Right kidney (tissue), 1 donor: ENCODE measurements around the gene DDRGK1.
"Not testable (repeated sequence)": the region's sequence is repeated elsewhere in the genome, so short reads cannot be mapped to it uniquely, and the experiment has no call there.

ENCODE experiments used
- DNase-seq: peaks from one replicate; pipeline ENCODE4 v3.0.0-alpha.2; 2016

The DDRGK1 gene

DNA sequence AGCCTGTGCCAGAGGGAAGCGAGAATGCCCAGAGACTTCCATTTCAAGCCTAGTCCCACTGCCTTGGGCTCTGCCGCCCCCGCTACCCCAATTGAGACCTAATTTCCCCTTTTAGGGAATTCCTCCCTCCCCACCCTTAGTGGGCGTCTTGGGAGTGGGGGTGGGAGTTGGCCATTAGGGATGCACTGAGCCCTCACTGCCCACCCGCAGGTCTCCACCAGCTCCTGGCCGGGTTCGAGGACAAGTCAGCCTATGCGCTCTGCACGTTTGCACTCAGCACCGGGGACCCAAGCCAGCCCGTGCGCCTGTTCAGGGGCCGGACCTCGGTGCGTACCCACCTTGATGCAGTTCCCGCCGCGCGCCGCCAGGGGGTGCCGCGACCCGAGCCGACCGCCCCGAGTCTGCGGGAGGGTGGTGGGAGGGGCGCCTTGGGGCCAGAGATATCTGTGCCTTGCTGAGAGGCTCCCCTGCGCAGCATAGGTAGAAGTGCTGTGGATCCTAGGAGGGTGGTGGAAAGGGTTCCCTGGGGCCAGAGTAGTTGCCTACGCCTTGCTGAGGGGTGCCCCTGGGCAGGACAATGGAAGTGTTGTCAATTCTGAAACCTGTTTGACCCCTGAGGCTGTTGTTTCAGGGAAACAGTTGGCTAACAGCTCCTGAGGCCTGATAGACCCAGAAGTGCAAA is 14.0 kb upstream of the DDRGK1 start:
- DNase-seq: peak; percentile 58

DNA sequence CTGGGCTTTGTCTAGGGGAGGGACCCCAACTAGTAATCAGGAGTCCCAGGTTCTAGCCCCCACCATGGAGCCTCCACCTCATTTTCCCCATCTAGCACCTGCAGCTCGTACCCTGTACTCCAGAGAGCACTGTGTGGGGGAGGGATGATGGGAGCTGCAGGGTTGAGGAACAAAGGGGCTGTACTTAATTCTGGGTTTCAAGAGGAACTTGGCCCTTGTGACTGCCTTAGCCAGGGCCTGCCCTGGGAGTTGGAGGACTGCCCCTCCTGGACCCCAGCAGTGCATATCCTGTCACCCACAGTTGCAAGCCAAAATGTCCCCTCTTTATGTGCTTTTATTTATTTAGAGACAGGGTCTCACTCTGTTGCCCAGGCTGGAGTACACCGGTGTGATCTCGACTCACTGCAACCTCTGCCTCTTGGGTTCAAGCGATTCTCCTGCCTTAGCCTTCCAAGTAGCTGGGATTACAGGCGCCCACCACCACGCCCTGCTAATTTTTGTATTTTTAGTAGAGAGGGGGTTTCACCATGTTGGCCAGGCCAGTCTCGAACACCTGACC is 11.0 kb upstream of the DDRGK1 start:
- DNase-seq: not testable (repeated sequence)

- DNase-seq: no peak
These were observed 8.7 kb upstream of the DDRGK1 start for GRCh38 chr20:3213226-3213625.

DNA sequence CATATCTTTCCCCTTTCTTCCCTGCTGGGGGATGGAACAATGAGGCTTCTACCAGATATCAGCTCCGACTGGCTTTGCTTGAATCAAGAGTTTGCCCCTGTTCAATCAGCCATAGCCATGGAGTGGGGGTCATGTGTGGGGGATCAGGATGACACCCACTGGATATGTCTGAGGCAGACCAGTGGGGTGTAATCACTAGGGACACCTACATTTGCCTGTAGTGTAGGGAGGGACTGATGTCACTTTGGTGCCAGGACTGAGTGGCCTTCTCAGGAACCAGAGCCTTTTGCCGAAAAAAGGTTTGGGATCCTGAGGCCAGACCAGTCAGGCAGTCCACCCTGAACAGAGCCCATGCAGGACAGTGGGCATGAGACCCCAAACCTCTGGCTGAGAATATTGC is 5.9 kb upstream of the DDRGK1 start:
- DNase-seq: no peak

DNA sequence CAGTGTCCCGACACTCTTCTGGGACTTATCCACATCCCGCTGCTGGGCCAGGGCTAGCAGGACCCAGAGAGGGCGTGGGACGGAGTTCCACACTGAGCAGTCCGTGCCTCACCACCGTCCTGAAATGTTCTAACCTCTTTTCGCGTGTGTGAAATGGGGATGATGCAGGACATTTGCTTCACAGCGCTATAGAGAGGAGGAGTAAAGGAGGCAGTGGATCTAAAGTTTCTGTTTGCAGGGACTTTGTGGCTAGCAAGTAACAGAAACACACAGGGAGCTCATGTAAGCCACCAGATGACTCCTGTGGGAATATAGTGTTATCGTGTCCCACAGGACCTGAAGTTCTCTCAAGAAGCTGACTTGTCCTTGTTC is 5.5 kb upstream of the DDRGK1 start:
- no peak for DNase-seq

GRCh38 chr20:3209257-3209945 is 4.9 kb upstream of the DDRGK1 start, which contains the start of gene ITPA:
ITPA (plus strand) TSS chr20:3209498; CDS start chr20:3209552, 54 bp downstream.
- peak; percentile 77 for DNase-seq

DNA sequence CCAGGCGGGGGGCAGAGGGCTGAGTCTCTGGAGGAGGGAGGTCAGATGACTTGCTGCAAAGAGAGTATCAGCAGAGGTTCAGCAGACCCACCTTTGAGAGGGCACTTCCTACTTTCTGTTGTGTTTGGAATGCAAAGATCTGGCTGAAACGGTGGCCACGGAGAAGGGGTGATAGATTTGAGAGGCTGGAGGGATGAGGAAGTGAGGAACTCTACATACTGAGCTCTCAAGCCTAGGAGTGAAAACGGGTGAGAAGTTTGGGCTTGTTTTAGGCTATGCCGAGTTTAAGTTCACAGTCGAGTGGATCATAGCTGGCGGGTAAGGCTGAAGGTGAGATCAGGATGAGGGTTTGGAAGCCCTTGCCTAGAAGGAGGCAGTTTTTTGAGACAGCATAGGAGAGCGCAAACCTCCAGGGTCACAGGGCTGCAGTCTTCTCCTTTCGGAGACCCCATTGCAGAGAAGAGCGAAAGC is 4.3 kb upstream of the DDRGK1 start:
- DNase-seq: no peak

GRCh38 chr20:3203315-3204123 is 963 bp downstream of the DDRGK1 start:
- DNase-seq: no peak

DNA sequence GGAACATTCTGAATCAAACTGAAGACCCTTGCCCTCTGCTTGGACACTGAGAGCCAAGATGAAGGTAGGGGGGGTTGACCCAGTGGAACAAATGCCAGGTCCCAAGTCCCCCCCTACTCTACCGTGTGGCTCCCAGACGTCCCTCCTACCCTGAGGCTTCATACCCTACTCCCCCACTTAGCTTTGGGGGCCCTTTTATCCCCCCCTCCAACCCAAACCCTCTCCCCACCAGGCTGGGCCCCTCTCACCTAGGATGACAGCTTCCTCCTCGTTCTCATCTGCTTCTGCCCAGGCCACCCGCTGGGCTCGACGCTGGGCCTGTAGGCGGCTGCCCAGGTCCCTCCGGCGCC is 1.5 kb downstream of the DDRGK1 start:
- no peak for DNase-seq

DNA sequence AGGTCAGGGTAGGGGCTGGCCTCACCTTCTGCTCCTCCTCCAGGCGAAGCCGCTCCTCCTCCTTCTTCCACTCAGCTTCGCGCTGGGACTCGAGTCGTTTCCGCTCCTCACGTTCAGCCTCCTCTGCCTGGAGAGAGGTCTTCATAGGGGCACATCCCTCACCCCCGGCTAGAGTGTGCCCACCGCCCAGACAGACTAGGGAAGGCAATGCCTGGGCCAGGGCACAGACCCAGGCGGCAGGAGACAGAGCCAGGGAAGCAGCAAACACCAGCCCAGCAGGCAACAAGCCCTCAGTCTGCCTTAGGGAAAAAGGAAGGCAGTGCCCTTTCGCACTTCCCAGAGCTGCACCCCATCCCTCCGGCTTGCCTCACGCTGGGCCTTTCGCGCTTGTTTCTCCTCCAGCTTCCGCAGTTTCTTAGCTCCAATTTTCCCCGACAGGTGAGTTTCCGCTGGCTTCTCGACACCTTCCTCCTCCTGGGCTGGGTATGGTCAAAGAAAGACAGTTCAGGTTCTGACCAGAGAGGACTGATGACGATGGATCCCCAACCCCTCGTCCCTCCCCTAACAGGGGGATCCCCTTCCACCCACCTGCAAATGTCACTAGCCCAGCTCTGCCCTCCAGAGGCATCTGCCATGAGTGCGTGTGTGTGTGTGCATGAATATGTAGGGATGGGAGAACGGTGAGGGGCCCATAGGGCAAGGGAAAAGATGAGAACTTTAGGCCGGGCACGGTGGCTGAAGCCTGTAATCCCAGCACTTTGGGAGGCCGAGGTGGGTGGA is 4.3 kb downstream of the DDRGK1 start:
- no peak for DNase-seq

GRCh38 chr20:3199206-3199605 is 5.3 kb downstream of the DDRGK1 start:
- DNase-seq: no peak

DNA sequence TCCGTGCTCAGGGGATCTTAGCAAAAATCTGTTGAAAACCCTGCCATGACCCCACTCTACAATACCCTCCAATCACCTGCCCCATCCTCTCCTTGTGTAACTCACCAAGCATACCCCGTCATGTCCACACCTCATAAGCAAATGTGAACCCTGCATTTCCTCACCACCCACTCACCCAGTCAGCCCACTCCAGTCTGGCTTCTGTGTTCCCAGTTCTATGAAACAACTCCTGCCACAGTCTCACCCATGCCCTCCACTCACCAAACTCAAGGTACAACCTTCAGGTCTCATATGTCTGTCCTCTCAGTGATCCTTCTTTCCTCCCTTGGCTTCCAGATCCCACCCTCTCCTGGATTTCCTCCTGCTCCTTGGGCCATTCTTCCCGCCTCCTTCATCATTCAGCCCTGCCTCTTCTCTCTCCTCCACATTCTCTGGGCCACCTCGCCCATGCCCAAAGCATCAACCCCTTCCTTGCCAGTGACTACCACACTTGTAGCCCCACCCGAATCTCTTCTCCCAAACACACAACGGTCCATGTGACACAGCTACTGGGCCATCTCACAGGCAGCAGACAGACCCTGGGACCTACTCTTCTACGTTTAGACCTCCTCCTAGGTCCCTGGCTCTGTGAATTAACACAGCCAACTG is 8.8 kb downstream of the DDRGK1 start:
- no peak for DNase-seq

DNA sequence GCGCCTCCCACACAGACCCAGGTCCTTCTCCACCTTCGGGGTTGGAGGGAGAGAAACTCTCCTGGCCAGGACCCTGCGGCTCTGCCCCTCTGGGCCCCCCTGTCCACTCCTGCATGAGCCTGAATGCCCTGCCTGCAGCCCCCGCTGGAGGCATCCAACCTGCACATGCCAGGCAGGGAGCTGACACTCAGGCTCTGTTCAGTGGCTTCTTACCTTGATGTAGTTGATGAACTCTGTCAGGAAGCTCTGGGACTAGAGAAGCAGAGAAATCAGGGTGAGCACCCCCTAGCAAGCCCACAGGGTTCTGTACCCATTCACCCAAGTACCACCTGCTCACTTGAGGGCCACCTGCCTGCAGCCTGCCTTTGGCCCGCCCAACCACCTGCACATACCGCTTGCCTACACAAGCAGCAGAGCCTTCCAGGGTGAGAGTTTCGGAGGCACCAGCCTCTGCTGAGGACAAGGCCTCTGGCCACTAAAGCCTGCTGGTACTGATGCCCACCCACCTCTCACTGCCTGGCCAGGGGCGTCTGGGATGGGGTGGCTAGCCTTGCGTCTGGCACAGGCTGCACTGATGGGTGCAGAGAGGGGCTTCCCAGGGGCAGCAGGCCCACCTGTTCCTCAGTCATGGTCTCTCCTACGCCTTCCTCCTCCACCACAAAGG is 9.7 kb downstream of the DDRGK1 start:
- no peak for DNase-seq

GRCh38 chr20:3193806-3194616 is 10.5 kb downstream of the DDRGK1 start:
- DNase-seq: no peak

DNA sequence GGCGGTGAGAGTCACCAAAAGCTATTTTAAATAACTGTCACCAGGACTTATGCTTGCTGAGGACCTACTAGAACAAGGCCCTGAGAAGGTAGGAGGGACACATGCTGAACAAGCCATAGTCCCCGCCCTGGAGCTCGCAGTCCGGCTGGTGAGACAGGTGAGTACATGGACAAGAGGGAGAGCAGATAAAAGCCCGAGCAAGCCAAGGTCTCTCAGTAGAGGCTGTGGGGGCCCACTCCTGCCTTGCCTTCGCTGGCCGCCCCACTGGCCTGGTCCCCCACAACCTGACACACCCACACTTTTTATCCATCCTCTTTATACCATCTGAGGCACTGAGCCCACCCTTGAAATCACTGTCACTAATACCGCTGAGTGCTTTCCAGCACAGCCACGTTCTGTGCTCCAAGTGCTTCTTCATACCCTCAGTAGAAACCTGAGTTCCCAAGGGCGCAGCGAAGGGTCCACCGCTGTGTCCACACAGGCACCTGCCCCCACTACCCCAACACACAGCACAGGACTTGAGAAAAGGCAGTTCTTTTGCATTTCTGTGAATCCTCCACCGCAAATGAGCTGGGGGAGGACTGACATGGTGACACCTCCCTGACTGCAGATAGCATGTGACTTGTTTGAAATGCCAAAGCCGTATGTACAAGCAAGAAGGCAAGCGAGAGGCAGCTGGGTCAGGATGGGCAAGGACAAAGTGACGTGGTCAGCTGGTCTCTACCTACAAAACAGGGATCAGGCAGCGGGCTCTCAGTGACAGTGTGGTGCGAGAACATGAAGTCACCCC is 12.1 kb downstream of the DDRGK1 start:
- DNase-seq: no peak

GRCh38 chr20:3190681-3191111 is 13.8 kb downstream of the DDRGK1 start:
- DNase-seq: no peak

DNA sequence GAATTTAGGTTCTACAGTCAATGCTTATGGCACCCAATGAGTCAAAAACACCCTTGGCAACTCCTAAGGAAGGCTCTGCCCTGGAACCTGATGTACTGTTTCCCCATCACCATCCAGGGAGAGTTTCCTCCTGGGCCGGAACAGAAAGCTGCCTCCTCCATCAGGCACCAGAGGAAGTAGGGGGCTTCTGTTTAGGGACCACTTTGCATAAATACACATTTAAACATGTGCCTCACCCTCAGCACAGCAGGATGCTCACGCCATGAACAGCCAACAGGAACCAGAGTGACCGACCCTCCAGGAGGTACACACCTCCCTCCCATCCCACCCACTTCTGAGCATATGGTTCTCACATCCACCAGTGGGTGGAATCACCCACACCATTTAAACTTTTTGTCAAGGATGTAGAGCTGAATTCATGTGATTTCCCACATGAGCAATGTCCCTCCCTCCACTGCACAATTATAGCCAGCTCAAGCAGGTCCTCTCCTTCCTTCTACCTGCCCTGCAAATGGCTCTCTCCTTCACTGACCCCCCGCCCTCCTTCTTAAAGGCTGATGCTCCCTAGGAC is 14.8 kb downstream of the DDRGK1 start:
- no peak for DNase-seq

DNA sequence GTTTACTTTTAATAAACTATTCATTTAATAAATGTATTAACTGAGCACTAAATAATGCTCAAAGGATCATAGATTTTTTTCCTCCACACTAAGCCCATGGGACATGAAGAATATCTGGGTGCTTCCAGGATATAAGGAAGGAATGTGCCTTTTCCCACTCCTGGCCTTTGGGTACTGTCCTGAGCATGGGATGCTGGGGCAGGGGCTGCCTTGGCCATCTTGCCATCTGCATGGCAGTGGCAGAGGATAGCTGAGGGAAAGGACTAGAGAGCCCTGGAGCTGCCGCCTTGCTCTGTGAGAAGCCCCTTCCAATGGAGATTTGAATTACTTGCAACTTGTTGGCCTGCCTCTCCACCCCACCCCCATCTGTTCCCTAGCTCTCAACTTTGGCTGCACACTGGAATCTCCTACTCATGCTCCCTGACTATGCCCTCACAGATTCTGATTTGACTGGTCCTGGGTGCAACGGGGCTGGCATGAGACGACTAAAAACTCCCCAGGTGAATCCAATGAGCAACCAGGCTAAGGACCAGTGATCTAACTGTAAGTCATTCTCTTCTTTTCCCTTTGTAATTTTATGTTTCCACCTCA is 15.6 kb downstream of the DDRGK1 start:
- no peak for DNase-seq
